ENCODE measurements around the gene USP47.

The USP47 gene

DNA sequence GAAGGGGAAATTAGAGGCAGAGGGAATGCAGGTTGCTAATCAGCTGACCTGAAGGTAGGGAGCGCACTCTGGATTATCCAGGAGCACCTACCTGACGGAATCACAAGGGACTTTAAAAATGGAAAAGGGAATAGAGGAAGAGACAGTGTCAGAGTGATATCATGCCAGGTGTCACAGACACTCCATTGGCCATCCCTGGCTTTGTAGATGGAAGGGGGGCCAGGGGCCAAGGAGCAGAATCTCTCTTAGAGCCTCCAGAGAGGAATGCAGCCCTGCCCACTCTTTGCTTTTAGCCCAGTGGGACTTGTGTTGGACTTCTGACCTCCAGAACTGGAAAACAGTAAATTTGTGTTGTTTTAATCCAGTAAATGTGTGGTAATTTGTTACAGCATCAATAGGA, 128.8 kb downstream of the USP47 start:
- H3K4me3 ChIP-seq (ENCODE audit: low read depth, low read length), result no peak overlapping the region
- TF ChIP-seq CTCF (IDR thresholded peaks at IDR 0.05; ENCODE audit: low read depth, low read length) (no peak), MAX (IDR thresholded peaks at IDR 0.05; ENCODE audit: low read depth, low read length) (no peak), MYC (IDR thresholded peaks at IDR 0.05; ENCODE audit: low read depth, low read length) (no peak), POLR2A (IDR thresholded peaks at IDR 0.05; ENCODE audit: extremely low read depth, insufficient read length) (no peak)
- no peak for DNase-seq (ENCODE audit: low read depth)

- no peak for DNase-seq (ENCODE audit: low read depth)
- TF ChIP-seq MAX (IDR thresholded peaks at IDR 0.05; ENCODE audit: low read depth, low read length) (no peak), POLR2A (IDR thresholded peaks at IDR 0.05; ENCODE audit: extremely low read depth, insufficient read length) (no peak), CTCF (IDR thresholded peaks at IDR 0.05; ENCODE audit: low read depth, low read length) (no peak), MYC (IDR thresholded peaks at IDR 0.05; ENCODE audit: low read depth, low read length) (no peak)
Measured at GRCh38 chr11:11971906-11972547, 130.3 kb downstream of the USP47 start.

DNA sequence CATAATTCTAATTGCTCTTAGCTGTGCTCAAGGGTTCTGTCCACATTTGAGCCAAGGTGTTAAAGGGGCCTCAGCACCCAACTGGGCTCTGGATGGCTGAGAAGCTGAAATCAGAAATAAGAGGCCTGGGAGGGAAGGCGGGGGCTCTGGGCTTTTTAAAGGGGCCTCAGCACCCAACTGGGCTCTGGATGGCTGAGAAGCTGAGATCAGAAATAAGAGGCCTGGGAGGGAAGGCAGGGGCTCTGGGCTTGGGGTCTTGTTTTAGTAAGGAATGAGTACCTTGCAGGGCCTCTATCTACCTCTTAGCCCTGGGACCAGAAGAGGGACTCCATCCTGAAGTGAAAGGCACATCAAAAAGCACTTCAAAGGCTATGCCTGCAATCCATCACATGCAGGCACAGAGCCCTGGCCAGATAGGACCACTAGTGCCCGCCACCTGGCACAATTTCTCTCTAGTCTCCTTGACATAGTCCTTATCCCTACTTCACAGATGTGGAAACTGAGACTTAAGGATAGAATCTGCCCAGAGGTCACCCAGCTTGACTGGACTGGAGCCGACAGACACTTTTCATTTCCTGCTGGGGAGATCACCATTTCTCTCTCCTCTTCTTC, 131.1 kb downstream of the USP47 start:
- H3K4me3 ChIP-seq (ENCODE audit: low read depth, low read length), result no peak overlapping the region
- TF ChIP-seq MAX (IDR thresholded peaks at IDR 0.05; ENCODE audit: low read depth, low read length) (no peak), MYC (IDR thresholded peaks at IDR 0.05; ENCODE audit: low read depth, low read length) (no peak)

More at GRCh38 chr11:11971906-11972547, 130.3 kb downstream of the USP47 start:
- H3K4me3 ChIP-seq (ENCODE audit: low read depth, low read length), result no peak overlapping the region

GRCh38 chr11:11973361-11973800, 131.6 kb downstream of the USP47 start:
- TF ChIP-seq CTCF (IDR thresholded peaks at IDR 0.05; ENCODE audit: low read depth, low read length), result no peak
- TF ChIP-seq MYC (IDR thresholded peaks at IDR 0.05; ENCODE audit: low read depth, low read length), result no peak
- TF ChIP-seq MAX (IDR thresholded peaks at IDR 0.05; ENCODE audit: low read depth, low read length), result no peak
- TF ChIP-seq POLR2A (IDR thresholded peaks at IDR 0.05; ENCODE audit: extremely low read depth, insufficient read length), result no peak
- no peak overlapping the region for H3K4me3 ChIP-seq (ENCODE audit: low read depth, low read length)
- no peak for DNase-seq (ENCODE audit: low read depth)

More for the DNA sequence above, 131.1 kb downstream of the USP47 start:
- DNase-seq (ENCODE audit: low read depth), result no peak

DNA sequence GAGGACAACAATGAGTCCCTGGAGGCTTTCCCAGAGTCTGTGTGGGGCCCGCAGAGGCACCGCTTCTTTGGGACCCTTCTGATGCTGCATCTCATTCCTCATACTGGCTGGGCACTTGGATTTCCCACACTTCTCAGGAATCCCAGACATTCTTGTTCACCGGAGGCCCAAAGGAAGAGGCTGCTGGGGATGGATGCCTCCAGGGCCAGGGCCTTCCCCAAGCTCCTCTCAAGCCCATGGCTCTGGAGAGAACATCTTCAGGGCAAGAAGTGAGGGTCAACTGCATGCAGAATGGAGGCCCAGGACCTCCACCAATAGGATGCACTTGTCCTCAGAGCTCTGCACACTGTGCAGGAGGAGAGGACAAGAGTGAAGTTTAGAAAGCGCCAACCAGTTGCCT, 132.1 kb downstream of the USP47 start:
- no peak for DNase-seq (ENCODE audit: low read depth)
- no peak for TF ChIP-seq MYC (IDR thresholded peaks at IDR 0.05; ENCODE audit: low read depth, low read length)
- TF ChIP-seq MAX (IDR thresholded peaks at IDR 0.05; ENCODE audit: low read depth, low read length), result no peak
- no peak for TF ChIP-seq POLR2A (IDR thresholded peaks at IDR 0.05; ENCODE audit: extremely low read depth, insufficient read length)
- no peak for TF ChIP-seq CTCF (IDR thresholded peaks at IDR 0.05; ENCODE audit: low read depth, low read length)

More for the DNA sequence above, 132.1 kb downstream of the USP47 start:
- H3K4me3 ChIP-seq (ENCODE audit: low read depth, low read length), result no peak overlapping the region
